DND-41 (cell line): ENCODE data around the gene TTLL6.
A peak's percentile ranks its signal among the peaks of the same experiment; 100 is the strongest.

Experiments
- ATAC-seq: fragments of 200-7000 bp; cut with Tn5 transposase; 3 replicates; pipeline ENCODE4 v1.9.1; 2021; ENCODE audit warnings: low read depth; ENCODE audit not compliant: insufficient read depth
- DNase-seq: peaks from one replicate; pipeline ENCODE4 v3.0.0-alpha.2; 2020
- H2AFZ ChIP-seq: 2 replicates; pipeline ENCODE4 v1.6.0; 2012; ENCODE audit warnings: low read depth, low read length
- H3K27ac ChIP-seq: 2 replicates; pipeline ENCODE4 v1.5.1; 2012; ENCODE audit warnings: low read length, inconsistent platforms
- H3K27me3 ChIP-seq: fragments of 200-600 bp; sonication (generic); 2 replicates; pipeline ENCODE4 v1.6.0; 2012; ENCODE audit warnings: low read length, mild to moderate bottlenecking, inconsistent platforms; ENCODE audit not compliant: insufficient read depth, poor library complexity
- H3K36me3 ChIP-seq: 2 replicates; pipeline ENCODE4 v1.5.1; 2012; ENCODE audit warnings: low read length, inconsistent platforms; ENCODE audit not compliant: insufficient read depth
- H3K4me1 ChIP-seq: 2 replicates; pipeline ENCODE4 v1.5.1; 2012; ENCODE audit warnings: mild to moderate bottlenecking, low read length; ENCODE audit not compliant: insufficient read depth
- H3K4me2 ChIP-seq: 2 replicates; pipeline ENCODE4 v1.6.0; 2012; ENCODE audit warnings: mild to moderate bottlenecking, moderate library complexity, low read length, inconsistent platforms; ENCODE audit not compliant: insufficient read depth
- H3K4me3 ChIP-seq, 2 experiments: fragments of 200-600 bp in 1 of 2; shearing (Covaris generic) in 1 of 2; 2 replicates each; pipeline ENCODE4 v1.5.1; 2012 to 2016; ENCODE audit warnings: inconsistent platforms in 2 of 2, low read length in 2 of 2, mild to moderate bottlenecking in 2 of 2, low read depth in 1 of 2, moderate library complexity in 1 of 2
- H3K79me2 ChIP-seq: 2 replicates; pipeline ENCODE4 v1.6.0; 2012; ENCODE audit warnings: low read length, inconsistent platforms; ENCODE audit not compliant: insufficient read depth
- H3K9ac ChIP-seq: 2 replicates; pipeline ENCODE4 v1.6.0; 2012; ENCODE audit warnings: low read depth, mild to moderate bottlenecking, inconsistent platforms, low read length, moderate library complexity
- H3K9me3 ChIP-seq: 2 replicates; pipeline ENCODE4 v1.5.1; 2012; ENCODE audit warnings: low read length, moderate library complexity, mild to moderate bottlenecking, inconsistent platforms; ENCODE audit not compliant: insufficient read depth, severe bottlenecking
- H4K20me1 ChIP-seq: 2 replicates; pipeline ENCODE4 v1.6.0; 2012; ENCODE audit warnings: low read length; ENCODE audit not compliant: insufficient read depth
- CTCF ChIP-seq: IDR thresholded peaks from 2 replicates; pipeline ENCODE4 v1.5.1; 2012; ENCODE audit warnings: borderline replicate concordance, low read length, moderate library complexity, mild to moderate bottlenecking; ENCODE audit not compliant: poor library complexity, severe bottlenecking; ENCODE audit errors: extremely low read depth
- EZH2 ChIP-seq: IDR thresholded peaks from 3 replicates; pipeline ENCODE4 v1.6.1; 2012; ENCODE audit warnings: borderline replicate concordance, low read depth, mild to moderate bottlenecking, moderate library complexity, low read length, inconsistent platforms; ENCODE audit not compliant: severe bottlenecking

TTLL6 gene

GRCh38 chr17:48815311-48815710 is 1.7 kb downstream of the TTLL6 start:
- Histone ChIP-seq H3K27ac (no peak overlapping the region), H3K36me3 (no peaks in the 10 kb centered on the region)

GRCh38 chr17:48814504-48814903 is 2.5 kb downstream of the TTLL6 start:
- DNase-seq = peak; percentile 65
- H3K36me3 ChIP-seq = no peaks in the 10 kb centered on the region
- H3K27me3 ChIP-seq = peaks cover 15% of the 10 kb centered on the region
- H3K9ac ChIP-seq = no peak overlapping the region
- H3K4me1 ChIP-seq = peaks cover 20% of the 10 kb centered on the region
- H3K4me3 ChIP-seq = no peak overlapping the region
- TF ChIP-seq CTCF (peak; percentile 86), EZH2 (no peak)
- H4K20me1 ChIP-seq = peaks cover 2% of the 10 kb centered on the region; the same call in 1 of the 2 replicates
- no peak overlapping the region for H2AFZ ChIP-seq
- no peak overlapping the region for H3K4me2 ChIP-seq
- H3K9me3 ChIP-seq = no peaks in the 10 kb centered on the region
- ATAC-seq = no peak
- no peaks in the 10 kb centered on the region for H3K79me2 ChIP-seq
- H3K27ac ChIP-seq = no peak overlapping the region

More at GRCh38 chr17:48815311-48815710, 1.7 kb downstream of the TTLL6 start:
- no peak overlapping the region for H3K4me2 ChIP-seq
- no peak overlapping the region for H3K4me3 ChIP-seq
- H3K9me3 ChIP-seq = no peaks in the 10 kb centered on the region
- H3K4me1 ChIP-seq = peaks cover 20% of the 10 kb centered on the region
- no peak for ATAC-seq
- no peak overlapping the region for H2AFZ ChIP-seq
- H3K27me3 ChIP-seq = peaks cover 15% of the 10 kb centered on the region
- peaks cover 2% of the 10 kb centered on the region; the same call in 1 of the 2 replicates for H4K20me1 ChIP-seq
- DNase-seq = no peak
- no peaks in the 10 kb centered on the region for H3K79me2 ChIP-seq
- no peak overlapping the region for H3K9ac ChIP-seq
- TF ChIP-seq EZH2 (no peak), CTCF (no peak)

- Histone ChIP-seq H4K20me1 (no peaks in the 10 kb centered on the region), H3K36me3 (no peaks in the 10 kb centered on the region), H3K27ac (no peak overlapping the region), H3K4me2 (no peak overlapping the region), H3K27me3 (peaks cover 15% of the 10 kb centered on the region), H3K9me3 (no peaks in the 10 kb centered on the region), H3K79me2 (no peaks in the 10 kb centered on the region), H2AFZ (no peak overlapping the region), H3K9ac (no peak overlapping the region), H3K4me1 (peaks cover 10% of the 10 kb centered on the region), H3K4me3 (no peak overlapping the region)
- ATAC-seq (no peak), DNase-seq (no peak)
- no peak for TF ChIP-seq EZH2
- no peak for TF ChIP-seq CTCF
These were observed 5.0 kb downstream of the TTLL6 start for GRCh38 chr17:48812001-48812400.

GRCh38 chr17:48809182-48809581 is 7.8 kb downstream of the TTLL6 start:
- ATAC-seq = no peak

More at GRCh38 chr17:48809182-48809581, 7.8 kb downstream of the TTLL6 start:
- Histone ChIP-seq H3K36me3 (no peaks in the 10 kb centered on the region), H3K4me1 (peaks cover 4% of the 10 kb centered on the region), H3K79me2 (no peaks in the 10 kb centered on the region), H4K20me1 (no peaks in the 10 kb centered on the region), H3K9me3 (no peaks in the 10 kb centered on the region), H3K4me3 (no peak overlapping the region), H3K9ac (no peak overlapping the region), H3K27ac (no peak overlapping the region), H3K4me2 (no peak overlapping the region), H3K27me3 (peaks cover 8% of the 10 kb centered on the region), H2AFZ (no peak overlapping the region)
- TF ChIP-seq EZH2 = no peak
- no peak for DNase-seq
